Head of caudate nucleus (tissue), 42 donors: Measurements from ENCODE around the gene REL.
A peak's percentile ranks its signal among the peaks of the same experiment; 100 is the strongest.

Experiments
- DNase-seq, 42 donors: peaks; one replicate each; pipeline versions ENCODE4 v3.0.0 to v3.0.0-alpha.2; 2020 to 2021; ENCODE audit warnings: mixed read lengths in 7 of 42
- intact Hi-C: fragments of 100-400 bp; cut with DNase I; formaldehyde crosslinking; loops from one replicate; pipeline ENCODE4 v1.15.0; 2022

The REL gene

DNA sequence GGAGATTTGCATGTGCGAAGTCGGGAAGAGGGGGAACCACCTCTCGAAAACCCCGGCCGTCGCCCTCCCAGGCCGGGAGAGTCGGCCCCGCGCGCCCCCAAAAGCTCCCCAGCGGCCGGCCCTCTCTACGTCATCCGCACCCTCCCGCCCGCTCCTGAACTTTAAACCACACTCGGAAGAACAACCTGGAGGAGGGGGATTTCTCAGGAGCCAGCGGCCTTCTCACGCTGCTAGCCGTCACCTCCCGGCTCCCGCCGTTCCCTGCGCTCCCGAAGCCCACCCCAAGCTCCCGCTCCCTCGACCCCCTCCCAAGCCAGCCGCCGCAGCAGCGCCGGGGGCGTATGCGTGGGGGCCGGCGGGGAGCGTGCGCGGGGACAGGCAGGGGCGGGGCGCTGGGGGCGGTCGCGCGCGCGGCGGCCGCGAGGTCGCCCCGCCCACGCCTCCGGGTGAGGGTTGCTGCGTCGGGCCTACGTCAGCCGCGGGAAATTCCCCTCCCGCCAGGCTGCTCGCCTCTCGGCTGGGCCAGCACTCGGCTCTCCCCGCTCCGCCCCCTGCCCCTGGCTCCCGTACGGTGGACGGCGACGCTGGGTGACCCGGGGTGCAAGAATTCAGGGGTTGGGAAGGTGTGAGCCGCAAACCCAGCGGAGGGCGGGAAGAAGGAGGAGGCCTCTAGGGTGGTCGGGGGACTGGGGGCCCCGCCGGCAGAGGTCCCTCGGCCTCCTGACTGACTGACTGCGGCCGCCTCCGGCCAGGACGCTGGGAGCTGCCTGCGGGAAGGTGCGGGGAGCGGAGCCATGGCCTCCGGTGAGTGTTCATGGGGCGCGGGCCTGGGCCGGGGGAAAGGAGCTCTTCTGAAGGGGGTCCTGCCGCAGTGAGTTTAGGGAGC is at the start of gene REL:
TSS of gene REL (plus strand) at position 528 of the 886 bp plus-strand sequence. CDS start at position 795, 267 bp downstream.
- intact Hi-C loops = no loop called here
- peak; percentile 61 to 95 (median 90) for DNase-seq

DNA sequence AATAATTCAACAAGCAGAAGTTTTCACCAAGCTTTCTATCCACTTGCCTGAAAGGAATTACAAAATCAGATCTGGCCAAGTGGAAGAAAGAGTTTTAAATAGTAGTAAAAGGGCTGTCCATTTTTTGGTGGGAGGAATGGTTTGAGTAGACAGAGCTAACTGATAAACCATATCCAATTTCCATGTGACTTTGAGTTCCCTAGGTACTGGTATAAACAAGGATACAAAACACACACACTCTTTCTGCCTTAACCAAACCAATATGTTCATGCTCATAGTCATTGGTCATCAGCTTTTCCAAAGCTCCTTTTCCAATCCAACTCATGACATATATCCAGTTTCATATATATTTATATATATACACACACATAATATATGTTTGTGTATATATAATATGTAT is 49.5 kb upstream of the REL start:
- no peak for DNase-seq
- intact Hi-C loops = no loop called here

DNA sequence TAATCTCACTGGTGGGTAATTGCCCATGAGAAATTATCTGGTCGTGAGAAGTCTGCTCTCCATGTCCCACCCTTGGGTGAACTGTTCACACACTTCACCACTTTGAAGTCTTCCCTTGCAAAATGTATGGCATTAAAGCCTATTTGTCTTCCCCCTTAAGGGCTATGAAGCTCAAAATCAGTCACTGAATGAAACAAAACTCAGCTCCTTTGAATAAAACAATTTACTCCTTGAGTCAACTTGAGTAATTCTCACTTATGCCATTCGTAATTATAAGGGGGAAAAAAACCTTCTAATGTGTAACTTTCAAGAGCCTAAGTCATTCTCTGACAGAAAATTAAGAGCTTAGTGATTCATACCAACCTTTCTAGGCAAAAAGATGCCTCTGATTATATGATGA is 48.8 kb upstream of the REL start:
- DNase-seq = no peak
- intact Hi-C loops = no loop called here

DNA sequence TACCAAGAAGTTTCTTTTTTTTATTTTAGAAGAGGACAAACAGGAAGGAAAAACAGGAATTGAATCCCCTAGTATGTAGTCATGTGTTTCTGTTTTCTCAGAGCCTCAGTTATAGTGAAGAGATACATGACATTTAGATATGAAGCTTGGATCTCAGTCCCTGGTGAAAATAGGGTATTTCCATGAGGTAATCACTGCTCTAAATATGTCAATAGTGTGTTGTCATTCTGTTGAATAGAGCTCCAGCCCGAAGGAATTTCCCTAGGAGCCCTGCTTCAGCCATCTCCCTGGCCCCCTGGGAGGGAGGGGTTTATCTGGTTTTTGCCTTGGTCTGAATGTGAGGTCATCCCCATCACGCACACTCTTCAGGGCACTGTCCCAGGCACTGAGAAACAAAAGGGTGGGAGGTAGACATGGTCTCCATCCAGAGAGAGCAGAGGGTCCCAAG is 47.1 kb upstream of the REL start:
- DNase-seq = no peak
- intact Hi-C loops = no loop called here

DNA sequence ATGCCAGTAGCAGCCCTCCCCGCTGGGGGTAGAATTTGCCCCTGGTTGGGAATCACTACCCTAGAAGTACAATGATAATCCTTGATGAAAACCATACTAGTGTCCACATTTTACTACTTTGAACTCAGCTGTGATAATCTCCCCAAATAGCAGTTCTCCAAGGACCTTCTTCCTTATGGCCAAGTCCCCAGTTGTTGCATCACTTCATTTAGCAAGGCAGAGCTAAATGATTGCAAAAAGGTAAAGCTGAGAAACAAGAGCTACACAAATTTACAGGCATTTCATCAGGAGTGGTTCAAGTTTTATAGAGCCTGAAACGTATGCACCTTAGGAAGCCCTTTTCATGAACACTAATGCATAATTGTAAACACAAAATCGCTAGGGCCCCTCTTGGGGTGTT is 44.9 kb upstream of the REL start:
- DNase-seq = no peak
- intact Hi-C loops = no loop called here

DNA sequence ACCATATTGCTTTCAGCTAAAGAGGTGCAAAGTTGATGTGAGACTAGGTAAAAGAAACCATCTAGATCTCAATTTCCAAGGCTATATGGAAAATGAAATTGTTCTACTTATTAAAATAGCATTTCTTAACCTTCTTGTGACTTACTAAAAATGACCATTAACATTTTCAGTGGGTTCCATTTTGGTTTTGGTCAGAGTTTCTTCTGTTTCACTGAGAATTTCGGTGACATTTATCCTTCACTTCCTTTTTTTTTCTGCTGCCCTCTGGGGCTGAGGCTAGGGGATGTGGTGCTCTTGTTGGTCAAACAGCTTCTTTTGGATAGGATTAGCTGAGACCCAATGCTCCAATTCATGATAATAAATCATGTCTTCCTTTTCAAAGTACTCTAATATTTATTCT is 44.3 kb upstream of the REL start:
- intact Hi-C loops = no loop called here
- DNase-seq = no peak

DNA sequence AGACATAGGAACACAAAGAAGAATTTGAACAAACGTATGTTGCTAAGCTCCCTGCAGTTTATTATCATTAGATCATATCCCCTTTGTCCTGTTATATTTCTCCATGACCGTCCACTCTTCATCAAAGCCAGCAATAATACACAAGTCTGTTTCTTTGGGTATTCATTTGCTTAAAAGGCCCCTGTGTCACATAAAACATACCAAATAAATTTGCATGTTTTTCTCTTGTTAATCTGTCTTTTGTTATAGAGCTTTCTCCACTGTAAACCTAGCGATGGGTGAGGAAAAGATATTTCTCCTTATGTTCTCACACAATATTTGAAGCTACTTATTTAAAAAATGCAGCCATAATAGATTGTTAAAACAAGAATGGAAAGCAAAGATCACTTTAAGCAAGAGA is 42.9 kb upstream of the REL start:
- no peak for DNase-seq
- intact Hi-C loops = no loop called here

DNA sequence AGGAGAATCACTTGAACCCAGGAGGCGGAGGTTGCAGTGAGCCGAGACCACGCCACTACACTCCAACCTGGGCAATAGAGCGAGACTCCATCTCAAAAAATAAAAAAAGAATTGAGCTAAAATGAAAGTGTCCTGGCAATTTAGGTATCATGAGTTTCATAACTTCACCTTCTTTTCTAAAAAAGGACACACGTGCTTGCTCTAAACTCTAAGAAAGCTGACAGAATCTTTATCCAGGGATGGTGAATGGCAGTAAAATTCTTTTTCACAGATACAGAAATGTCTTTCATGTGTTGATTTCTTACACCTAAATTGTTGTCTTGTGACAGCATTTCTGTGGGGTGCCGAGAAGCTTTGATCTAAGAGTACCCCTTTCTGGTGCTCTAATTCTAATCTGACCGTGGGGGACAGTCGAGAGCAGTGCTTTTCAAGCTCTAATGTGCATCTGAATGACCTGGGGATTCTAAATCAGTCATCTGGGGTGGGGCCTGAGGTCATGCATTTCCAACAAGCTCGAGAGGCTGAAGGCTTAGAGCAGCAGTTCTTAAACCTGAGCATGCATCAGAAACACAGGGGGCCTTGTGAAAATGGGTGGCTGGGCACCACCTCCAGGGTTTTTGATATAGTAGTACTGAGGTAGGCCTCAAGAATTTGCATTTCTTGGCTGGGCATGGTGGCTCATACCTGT is 42.1 kb upstream of the REL start:
- intact Hi-C loops = no loop called here
- no peak for DNase-seq

DNA sequence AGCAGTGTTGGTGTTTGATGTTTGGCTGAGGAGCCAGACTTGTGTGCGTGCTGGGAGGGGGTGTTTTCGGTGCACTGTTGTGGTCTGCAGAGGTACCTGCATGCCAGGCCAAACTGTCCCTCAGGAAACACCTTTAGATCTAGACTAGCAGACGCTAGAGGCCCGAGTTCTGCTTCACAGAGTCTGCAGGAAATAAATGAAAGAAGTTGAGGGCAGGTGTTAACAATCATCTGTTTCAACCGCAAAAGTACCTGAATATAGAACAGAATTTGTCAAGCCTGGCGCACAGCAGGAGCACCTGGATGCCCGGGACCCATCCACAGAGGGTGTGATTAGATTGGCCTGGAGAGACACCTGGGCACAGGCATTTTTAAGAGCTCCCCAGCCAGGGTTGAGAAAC is 40.5 kb upstream of the REL start:
- no peak for DNase-seq
- intact Hi-C loops = no loop called here

DNA sequence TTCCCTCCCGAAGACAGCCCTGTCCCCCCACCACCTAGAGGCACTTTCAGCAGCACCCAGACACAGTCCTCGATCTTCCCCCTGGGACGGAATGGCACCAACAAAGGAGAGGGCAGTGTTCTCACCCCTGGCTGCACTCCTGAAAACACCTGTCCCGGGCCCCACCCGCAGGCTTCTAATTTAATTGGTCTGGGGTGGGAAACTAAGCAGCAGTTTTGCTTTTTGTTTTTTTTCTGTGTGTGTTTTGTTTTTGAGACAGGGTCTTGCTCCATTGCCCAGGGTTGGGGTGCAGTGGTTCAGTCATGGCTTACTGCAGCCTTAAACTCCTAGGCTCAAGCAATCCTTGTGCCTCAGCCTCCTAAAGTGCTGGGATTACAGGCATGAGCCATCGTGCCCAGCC is 38.4 kb upstream of the REL start:
- DNase-seq = no peak
- intact Hi-C loops = no loop called here

DNA sequence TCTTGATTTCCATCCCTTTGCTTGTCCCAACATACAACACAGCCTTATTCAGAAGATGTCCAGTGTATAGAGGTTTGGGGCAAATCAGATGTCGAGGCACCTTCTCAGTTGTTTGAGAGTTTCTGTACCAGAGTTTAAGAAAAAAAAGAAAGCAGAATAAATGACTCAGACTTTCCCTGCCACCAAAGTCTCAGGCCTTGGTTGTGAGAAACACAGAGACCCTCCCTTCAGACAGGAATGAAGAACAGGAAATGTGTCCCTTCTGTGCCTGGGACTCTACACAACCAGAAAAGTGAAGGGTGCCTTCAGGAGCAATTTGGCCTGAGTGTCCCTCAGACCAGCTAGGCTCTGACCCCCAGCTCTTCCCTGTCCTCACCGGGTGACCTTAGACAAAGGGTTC is 37.3 kb upstream of the REL start:
- DNase-seq = no peak
- intact Hi-C loops = no loop called here

DNA sequence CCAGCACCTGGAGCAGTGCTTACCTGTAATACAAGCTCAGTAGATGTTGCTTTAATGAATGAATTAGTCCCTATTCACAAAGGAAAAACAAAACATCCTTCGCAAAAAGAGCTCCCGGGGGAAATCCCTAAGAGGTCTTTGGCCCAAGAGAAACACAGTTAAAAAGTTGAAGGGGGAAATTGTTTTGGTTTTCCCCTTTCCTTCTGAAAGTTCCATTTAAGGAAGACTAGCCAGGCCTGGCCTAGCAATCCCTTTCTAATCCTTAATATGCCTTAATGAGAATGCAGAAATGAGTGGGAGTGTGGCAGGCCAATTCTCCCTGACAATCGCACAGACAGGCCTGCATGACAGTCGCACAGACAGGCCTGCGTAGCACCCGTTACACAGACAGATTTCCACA is 33.5 kb upstream of the REL start:
- intact Hi-C loops = no loop called here
- no peak for DNase-seq

DNA sequence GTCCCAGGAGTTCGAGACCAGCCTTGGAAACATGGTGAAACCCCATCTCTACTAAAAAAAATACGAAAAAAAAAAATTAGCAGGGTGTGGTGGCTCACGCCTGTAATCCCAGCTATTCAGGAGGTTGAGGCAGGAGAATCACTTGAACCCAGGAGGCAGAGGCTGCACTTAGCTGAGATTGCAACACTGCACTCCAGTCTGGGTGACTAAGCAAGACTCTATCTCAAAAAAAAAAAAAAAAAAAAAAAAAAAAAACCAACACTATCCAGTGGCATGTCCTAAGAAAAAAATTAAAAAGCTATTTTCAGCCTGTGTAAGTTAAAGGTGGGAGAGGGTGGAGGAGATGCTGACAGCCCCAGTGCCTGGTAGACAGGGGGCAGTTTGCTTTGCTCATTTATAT is 32.2 kb upstream of the REL start:
- intact Hi-C loops = no loop called here

DNA sequence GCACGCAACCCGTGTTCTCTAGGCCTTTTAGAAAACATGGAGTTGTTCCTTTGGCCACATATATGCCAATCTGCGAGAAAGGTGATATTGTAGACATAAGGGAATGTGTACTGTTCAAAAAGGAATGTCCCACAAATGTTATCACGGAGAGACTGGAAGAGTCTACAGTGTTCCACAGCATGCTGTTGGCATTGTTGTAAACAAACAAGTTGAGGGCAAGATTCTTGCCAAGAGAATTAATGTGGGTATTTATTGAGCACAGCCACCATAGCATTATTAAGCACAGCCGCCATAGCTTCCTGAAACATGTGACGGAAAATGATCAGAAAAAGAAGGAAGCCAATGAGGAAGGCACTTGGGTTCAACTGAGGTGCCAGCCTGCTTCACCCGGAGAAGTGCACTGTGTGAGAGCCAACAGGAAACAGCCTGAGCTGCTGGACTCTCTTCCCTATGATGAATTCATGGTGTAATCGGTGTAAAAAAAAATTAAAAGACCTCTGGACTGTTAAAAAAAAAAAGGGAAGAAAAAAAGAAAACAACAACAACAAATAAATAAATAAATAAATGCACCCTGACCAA is 29.0 kb upstream of the REL start:
- DNase-seq = peak in 10 of 42 donors; percentile 4 to 46 (median 10)

More for the DNA sequence above, 32.2 kb upstream of the REL start:
- no peak for DNase-seq

DNA sequence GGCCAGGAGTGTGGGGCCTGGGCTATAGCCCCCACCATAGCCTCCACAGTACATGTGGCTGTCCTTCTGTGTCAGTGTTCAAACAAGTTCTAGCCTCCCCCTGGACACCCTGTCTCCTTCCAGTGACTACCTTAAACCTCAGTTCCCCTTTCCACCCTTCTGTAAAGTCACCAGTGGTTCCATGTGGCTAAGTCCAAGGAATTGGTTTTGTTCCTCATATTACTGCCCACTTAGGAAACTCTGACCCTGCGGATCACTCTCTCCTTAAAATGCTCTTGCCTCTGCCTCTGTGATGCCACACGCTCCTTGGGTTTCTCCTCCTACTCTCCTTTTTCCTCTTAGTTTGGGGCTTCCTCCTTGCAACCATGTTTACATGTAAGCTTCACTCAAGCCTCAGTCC is 27.8 kb upstream of the REL start:
- DNase-seq = no peak
- intact Hi-C loops = no loop called here

More for the DNA sequence above, 29.0 kb upstream of the REL start:
- intact Hi-C loops = no loop called here

DNA sequence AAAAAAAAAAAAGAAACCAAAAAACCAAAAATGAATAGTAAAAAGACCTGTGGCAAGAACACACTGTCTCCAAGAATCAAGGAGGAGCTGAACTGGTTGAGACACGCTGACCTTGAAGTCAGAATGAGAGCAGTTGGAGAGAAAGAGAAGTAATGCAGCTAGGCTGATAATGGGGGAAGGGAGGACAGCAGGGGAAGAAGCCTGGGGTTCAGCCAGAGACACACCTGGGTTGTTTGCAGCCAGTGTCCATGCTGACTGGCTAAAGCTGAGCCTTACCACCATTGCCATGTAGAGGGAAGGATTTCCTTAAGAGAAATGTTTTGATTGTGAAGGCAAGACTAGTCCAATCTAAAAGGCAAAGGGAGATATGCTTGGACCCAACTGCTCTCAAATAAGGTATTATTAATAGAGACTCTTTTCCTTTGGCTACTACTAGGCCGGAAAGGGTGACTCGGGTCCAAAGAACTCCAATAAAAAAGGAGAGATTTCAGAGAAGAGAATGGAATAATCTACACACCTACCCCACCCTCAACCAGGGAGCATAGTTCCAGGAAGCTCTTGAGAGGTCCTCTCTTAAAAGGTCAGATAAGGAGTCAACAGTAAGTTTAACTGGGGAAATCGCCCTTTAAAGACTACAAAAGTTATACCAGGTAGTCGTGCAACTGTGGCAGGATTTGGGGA is 25.2 kb upstream of the REL start:
- intact Hi-C loops = no loop called here
- DNase-seq = no peak

DNA sequence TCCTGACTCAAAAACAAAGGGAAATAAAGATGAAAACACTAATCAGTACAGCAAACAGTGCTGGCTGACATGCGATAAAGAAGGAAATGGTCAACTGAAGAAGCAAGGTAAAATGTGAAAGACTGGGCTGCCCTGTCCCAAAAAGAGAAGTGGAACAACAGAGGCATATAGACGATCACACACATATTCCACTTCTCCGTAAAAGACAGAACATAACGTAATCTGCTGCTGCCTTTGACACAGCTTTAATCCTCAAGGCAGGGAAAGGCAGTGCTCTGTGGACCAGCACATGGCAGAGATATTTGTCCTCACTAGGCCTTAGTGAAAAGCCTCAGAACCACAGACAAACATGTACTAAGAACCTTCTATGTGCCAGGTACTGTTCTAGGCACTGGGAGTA is 24.3 kb upstream of the REL start:
- no peak for DNase-seq
- intact Hi-C loops = no loop called here

DNA sequence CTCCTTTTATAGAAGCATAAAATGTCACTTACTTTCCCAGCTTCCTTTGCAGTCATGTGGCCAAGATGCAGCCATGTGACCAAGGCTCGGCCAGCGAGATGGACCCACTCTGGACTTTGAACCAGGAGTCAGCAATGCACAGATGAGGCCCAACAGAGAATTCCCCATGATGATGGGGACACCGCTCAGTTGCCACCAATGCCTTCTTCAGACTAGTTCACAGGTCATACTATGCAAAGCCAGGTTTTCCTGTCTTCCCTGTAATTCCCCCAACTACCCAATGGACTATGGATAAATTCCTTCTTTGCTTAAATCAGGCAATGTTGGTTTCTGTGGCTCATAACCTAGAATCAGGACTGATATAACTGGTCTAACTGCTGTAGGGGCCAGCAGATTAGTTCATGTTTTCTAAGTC is 22.5 kb upstream of the REL start:
- intact Hi-C loops = no loop called here
- DNase-seq = no peak

DNA sequence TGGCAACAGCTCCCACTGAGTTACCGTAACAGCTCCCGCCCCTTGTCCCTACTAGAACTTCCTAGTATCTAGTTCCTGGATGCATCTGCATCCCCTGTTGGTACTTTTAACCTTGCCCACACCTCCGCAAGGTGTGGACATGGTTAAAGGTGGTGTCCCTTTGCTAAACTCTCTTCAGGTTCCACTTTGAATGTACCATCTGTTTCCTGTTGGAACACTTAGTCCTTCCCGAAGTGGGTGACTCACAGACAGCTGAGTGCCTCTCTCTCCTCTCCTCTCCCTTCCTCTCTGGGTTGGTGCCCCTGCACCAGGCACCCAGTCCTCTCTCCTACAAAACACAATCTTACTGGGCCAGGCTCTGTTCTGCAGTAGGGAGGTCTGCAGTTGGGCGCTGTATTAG is 19.6 kb upstream of the REL start:
- intact Hi-C loops = no loop called here
- peak in 1 of 42 donors; percentile 15 for DNase-seq

DNA sequence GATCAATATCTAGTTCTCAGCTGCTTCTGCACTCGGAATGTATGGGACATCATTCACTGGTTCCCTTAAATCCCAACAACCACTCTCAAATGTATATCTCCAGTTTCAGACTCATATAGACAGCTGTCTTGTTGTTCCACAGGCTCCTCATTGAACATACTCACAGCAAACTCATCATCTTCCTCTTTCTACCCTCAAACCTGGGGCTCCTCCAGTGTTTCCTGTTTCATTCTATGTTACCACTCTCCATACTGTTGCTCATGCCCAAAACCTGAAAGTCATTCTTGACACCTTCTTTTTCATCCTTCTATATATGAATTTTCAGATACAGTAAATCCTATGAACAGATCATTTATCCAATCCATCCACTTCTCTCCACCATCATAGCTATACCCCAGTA is 18.7 kb upstream of the REL start:
- no peak for DNase-seq
- intact Hi-C loops = no loop called here
